Muscle layer of colon (tissue), 2 donors: ENCODE data around the gene DENND1A.
"Not testable (repeated sequence)": the region's sequence is repeated elsewhere in the genome, so short reads cannot be mapped to it uniquely, and the experiment has no call there.

ENCODE experiments used
- H3K27ac ChIP-seq: one replicate; pipeline ENCODE4 v1.7.0; 2013; ENCODE audit warnings: low read depth, mild to moderate bottlenecking, low read length, moderate library complexity
- H3K27me3 ChIP-seq, 2 donors: one replicate each; pipeline ENCODE4 v1.7.0; 2013; ENCODE audit warnings: low read length in 2 of 2, mild to moderate bottlenecking in 2 of 2; ENCODE audit not compliant: insufficient read depth in 2 of 2, control insufficient read depth in 1 of 2
- H3K36me3 ChIP-seq: one replicate; pipeline ENCODE4 v1.7.0; 2013; ENCODE audit warnings: mild to moderate bottlenecking, low read length; ENCODE audit not compliant: insufficient read depth
- H3K4me1 ChIP-seq: one replicate; pipeline ENCODE4 v1.7.0; 2013; ENCODE audit warnings: mild to moderate bottlenecking, low read length; ENCODE audit not compliant: insufficient read depth
- H3K4me3 ChIP-seq, 2 donors: one replicate each; pipeline ENCODE4 v1.7.0; 2013; ENCODE audit warnings: low read length in 2 of 2, low read depth in 1 of 2, mild to moderate bottlenecking in 1 of 2, moderate library complexity in 1 of 2
- H3K9ac ChIP-seq: one replicate; pipeline ENCODE4 v1.7.0; 2013; ENCODE audit warnings: low read length
- H3K9me3 ChIP-seq: one replicate; pipeline ENCODE4 v1.7.0; 2013; ENCODE audit warnings: mild to moderate bottlenecking, low read length
- donor health status: abdominal sarcoma.
- donor health status: Adenocarcinoma of cecum.

DENND1A gene

GRCh38 chr9:123738648-123739047, 191.3 kb downstream of the DENND1A start:
- H3K36me3 ChIP-seq = no peaks in the 10 kb centered on the region
- H3K27ac ChIP-seq = no peak overlapping the region
- no peak overlapping the region for H3K9ac ChIP-seq
- peaks cover 11% of the 10 kb centered on the region for H3K4me1 ChIP-seq
- H3K4me3 ChIP-seq = no peak overlapping the region
- H3K9me3 ChIP-seq = no peaks in the 10 kb centered on the region
- H3K27me3 ChIP-seq = no peaks in the 10 kb centered on the region

- Histone ChIP-seq H3K4me1 (no peaks in the 10 kb centered on the region), H3K27ac (no peak overlapping the region), H3K36me3 (no peaks in the 10 kb centered on the region), H3K9me3 (no peaks in the 10 kb centered on the region), H3K4me3 (no peak overlapping the region), H3K9ac (no peak overlapping the region), H3K27me3 (no peaks in the 10 kb centered on the region)
Observed at GRCh38 chr9:123735376-123735775, 194.6 kb downstream of the DENND1A start.

- H3K9me3 ChIP-seq, H3K9ac ChIP-seq, H3K4me1 ChIP-seq, H3K27ac ChIP-seq, H3K36me3 ChIP-seq, H3K27me3 ChIP-seq, H3K4me3 ChIP-seq: not testable (repeated sequence)
Observed at GRCh38 chr9:123728571-123728970, 201.4 kb downstream of the DENND1A start.

DNA sequence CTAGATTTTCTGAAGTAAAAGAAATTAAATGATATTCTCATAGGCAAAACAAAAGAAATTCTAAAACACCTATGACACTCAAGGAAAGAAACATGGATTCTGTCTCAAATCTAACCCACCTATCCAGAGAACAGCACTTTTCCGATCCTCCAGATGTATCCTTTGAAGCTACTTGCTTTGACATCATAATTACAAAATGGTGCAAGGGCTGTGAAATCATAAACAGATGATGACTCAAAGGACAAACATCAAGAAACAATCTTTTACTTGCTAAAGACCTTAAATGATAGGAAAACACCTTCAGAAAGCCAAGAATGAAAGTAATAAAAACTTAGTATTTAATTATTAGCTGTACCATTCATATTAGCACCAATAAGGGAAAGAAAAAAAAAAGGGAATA, 202.6 kb downstream of the DENND1A start:
- Histone ChIP-seq H3K9ac (no peak overlapping the region), H3K36me3 (no peaks in the 10 kb centered on the region), H3K4me3 (no peak overlapping the region), H3K4me1 (no peaks in the 10 kb centered on the region), H3K27me3 (no peaks in the 10 kb centered on the region), H3K27ac (no peak overlapping the region), H3K9me3 (no peaks in the 10 kb centered on the region)

GRCh38 chr9:123725389-123725788, 204.5 kb downstream of the DENND1A start:
- Histone ChIP-seq H3K36me3 (no peaks in the 10 kb centered on the region), H3K9ac (no peak overlapping the region)

GRCh38 chr9:123724211-123724796, 205.6 kb downstream of the DENND1A start:
- no peak overlapping the region for H3K4me3 ChIP-seq
- no peaks in the 10 kb centered on the region for H3K9me3 ChIP-seq
- H3K27ac ChIP-seq = no peak overlapping the region
- H3K9ac ChIP-seq = no peak overlapping the region
- H3K27me3 ChIP-seq = no peaks in the 10 kb centered on the region
- no peaks in the 10 kb centered on the region for H3K4me1 ChIP-seq
- no peaks in the 10 kb centered on the region for H3K36me3 ChIP-seq

More at GRCh38 chr9:123725389-123725788, 204.5 kb downstream of the DENND1A start:
- Histone ChIP-seq H3K27me3 (no peaks in the 10 kb centered on the region), H3K27ac (no peak overlapping the region), H3K4me1 (no peaks in the 10 kb centered on the region), H3K9me3 (no peaks in the 10 kb centered on the region), H3K4me3 (no peak overlapping the region)

GRCh38 chr9:123723135-123723875, 206.6 kb downstream of the DENND1A start:
- H3K36me3 ChIP-seq = no peaks in the 10 kb centered on the region
- H3K27me3 ChIP-seq = no peaks in the 10 kb centered on the region
- no peak overlapping the region for H3K9ac ChIP-seq
- no peaks in the 10 kb centered on the region for H3K4me1 ChIP-seq
- H3K9me3 ChIP-seq = no peaks in the 10 kb centered on the region
- H3K4me3 ChIP-seq = no peak overlapping the region
- no peak overlapping the region for H3K27ac ChIP-seq

- Histone ChIP-seq H3K4me1 (no peaks in the 10 kb centered on the region), H3K27ac (no peak overlapping the region), H3K9me3 (no peaks in the 10 kb centered on the region), H3K9ac (no peak overlapping the region), H3K27me3 (no peaks in the 10 kb centered on the region), H3K4me3 (no peak overlapping the region), H3K36me3 (no peaks in the 10 kb centered on the region)
Observed at GRCh38 chr9:123722378-123722777, 207.5 kb downstream of the DENND1A start.

- Histone ChIP-seq H3K27me3 (no peaks in the 10 kb centered on the region), H3K4me3 (no peak overlapping the region), H3K9me3 (no peaks in the 10 kb centered on the region), H3K27ac (no peak overlapping the region), H3K4me1 (no peaks in the 10 kb centered on the region), H3K9ac (no peak overlapping the region), H3K36me3 (no peaks in the 10 kb centered on the region)
Observed at GRCh38 chr9:123718188-123718587, 211.7 kb downstream of the DENND1A start.

DNA sequence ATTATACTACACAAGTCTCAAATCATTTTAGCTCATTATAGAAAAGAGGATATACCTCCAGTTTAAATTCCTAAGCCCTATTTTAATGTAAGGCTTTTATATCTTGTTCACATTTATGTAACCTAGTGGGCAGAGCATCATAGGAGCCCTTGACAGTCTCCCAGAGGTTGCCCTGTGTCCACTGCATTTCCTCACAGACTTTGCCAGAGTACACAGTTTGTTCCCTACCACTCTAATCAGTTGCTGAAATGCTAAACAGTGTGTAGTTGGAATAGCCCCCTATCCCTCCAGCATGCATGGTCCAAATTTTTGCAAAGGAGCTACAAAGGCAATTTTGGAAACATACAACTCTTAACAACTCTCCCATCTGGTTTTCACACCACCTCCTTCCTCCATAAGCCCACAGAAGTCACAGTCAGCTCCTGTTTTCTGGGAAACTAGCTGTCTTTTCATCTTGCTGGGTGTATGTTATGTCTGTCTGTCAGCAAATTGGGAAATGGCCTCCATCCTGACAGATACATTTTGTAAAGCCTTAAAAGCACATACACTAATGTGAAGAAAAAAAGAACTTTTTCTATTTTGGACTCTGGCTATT, 212.2 kb downstream of the DENND1A start:
- Histone ChIP-seq H3K4me3 (no peak overlapping the region), H3K27ac (no peak overlapping the region), H3K27me3 (no peaks in the 10 kb centered on the region), H3K4me1 (no peaks in the 10 kb centered on the region), H3K36me3 (no peaks in the 10 kb centered on the region), H3K9ac (no peak overlapping the region), H3K9me3 (no peaks in the 10 kb centered on the region)

DNA sequence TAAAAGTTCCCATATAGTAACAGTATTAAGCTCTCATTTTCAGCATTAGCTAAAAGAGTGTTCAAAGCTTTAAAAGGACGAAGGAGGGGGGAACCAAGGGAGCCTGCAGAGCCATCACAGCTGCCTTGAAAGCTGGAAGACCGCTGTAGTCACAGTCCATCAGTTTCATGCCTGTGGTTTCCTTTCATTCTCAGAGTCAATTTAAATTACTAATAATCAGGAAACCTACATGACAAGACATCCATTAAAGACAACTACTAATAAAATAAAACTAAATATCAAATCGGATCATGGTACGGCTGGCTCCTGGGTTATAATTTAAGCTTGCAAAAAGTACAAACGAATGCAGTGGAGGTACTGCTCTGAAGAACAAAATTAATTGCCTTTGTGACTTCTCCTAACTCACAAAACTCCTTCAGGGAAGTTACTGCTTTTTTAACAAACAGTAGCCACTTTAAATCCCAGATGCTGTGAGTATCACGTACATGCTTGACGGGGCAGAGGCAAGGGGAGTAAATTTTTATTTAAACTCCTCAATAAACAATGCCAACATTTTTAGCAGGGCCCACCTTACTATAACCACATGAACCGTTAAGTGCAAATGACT, 213.5 kb downstream of the DENND1A start:
- no peaks in the 10 kb centered on the region for H3K27me3 ChIP-seq
- no peaks in the 10 kb centered on the region for H3K36me3 ChIP-seq
- H3K4me3 ChIP-seq = no peak overlapping the region
- no peaks in the 10 kb centered on the region for H3K4me1 ChIP-seq
- H3K27ac ChIP-seq = no peak overlapping the region
- no peak overlapping the region for H3K9ac ChIP-seq
- no peaks in the 10 kb centered on the region for H3K9me3 ChIP-seq
